GM21529 (cell line): ENCODE results near the gene FLII.
"Not testable (repeated sequence)": the region's sequence is repeated elsewhere in the genome, so short reads cannot be mapped to it uniquely, and the experiment has no call there.

Experiments
- ATAC-seq: cut with Tn5 transposase; IDR thresholded peaks from one replicate; pipeline ENCODE4 v1.9.1; 2021; ENCODE audit not compliant: unreplicated experiment

FLII gene

DNA sequence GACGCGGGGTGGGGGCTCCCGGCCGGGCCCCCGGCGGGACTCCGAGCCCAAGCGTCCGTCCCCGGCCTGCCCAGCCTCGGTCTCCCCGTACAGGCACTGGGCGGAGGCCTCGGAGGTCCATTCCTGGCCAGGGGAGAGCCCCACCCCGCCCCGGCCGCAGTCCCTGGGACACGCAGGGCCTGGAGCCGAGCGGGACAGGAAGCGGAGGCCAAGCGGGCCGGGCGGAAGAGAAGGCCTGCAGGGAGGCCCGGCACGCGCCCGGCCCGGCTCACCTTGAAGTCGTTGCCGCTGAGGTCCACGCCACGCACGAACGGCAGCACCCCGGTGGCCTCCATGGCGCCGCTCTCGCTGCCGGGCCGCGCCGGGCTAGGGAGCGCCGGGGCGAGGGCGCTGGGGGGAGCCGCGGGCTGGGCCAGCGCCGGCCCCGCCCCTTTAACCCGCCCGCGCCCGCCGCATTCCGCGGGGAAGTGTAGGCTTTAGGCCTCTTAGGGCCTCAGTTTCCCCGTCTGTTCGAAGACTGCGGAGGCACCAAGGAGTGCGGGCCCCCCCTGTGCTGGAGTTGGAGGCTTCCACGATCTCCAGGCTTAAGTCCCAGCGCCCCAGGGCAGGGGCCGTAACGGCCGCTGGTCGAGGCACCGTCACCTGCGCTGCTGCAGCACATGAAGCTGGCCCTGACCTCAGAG, at the start of gene FLII:
TSS of gene FLII (minus strand) at position 383 of the 683 bp plus-strand sequence. CDS start at position 335, 48 bp downstream.
- ATAC-seq, result no peak

DNA sequence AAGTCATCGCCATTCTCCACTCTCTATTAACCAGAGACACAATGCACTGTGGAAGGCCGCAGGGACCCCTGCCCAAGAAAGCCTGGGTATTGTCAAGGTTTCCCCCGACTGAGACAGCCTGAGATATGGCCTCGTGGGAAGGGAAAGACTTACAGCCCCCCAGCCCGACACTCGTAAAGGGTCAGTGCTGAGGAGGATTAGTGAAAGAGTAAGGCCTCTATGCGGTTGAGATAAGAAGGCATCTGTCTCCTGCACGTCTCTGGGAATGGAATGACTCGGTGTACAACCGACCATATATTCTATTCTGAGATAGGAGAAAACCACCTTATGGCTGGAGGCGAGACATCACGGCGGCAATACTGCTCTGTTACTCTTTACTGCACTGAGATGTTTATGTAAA, 44.7 kb upstream of the FLII start:
- not testable (repeated sequence) for ATAC-seq

- no peak for ATAC-seq
Measured at GRCh38 chr17:18300725-18301480, 42.4 kb upstream of the FLII start.

- ATAC-seq, result not testable (repeated sequence)
Measured at GRCh38 chr17:18298061-18298460, 39.5 kb upstream of the FLII start.

DNA sequence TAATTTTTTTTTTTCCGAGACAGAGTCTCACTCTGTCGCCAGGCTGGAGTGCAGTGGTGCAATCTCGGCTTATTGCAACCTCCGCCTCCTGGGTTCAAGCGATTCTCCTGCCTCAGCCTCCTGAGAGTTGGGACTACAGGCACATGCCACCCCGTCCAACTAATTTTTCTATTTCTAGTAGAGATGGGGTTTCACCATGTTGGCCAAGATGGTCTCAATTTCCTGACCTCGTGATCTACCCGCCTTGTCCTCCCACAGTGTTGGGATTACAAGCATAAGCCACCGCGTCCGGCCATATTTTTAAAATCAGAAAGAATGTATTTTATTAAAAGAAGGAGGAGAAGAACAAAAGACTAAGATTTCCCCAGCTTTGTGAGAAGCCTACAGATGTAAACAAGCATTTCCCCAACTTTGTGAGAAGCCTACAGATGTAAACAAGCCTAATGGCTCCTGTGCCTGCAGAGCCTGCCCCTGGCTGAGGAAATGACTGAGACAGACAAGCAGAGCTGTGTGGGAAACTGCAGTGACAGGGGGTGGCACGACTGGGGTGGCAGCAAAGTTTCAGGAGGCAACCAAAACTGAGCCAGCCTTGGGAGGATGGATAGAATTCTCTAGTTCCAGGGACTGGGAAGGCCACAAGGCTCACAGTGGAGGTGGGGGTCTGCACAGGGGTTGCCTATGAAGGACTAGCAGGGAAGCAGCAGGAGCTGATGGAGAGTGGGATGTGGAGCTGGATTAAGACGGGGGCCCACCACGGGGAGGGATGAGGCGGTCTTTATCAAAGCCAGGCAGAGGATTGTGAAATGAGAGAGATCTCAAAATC, 33.4 kb upstream of the FLII start:
- no peak for ATAC-seq

GRCh38 chr17:18285296-18285695, 26.8 kb upstream of the FLII start:
- no peak for ATAC-seq

DNA sequence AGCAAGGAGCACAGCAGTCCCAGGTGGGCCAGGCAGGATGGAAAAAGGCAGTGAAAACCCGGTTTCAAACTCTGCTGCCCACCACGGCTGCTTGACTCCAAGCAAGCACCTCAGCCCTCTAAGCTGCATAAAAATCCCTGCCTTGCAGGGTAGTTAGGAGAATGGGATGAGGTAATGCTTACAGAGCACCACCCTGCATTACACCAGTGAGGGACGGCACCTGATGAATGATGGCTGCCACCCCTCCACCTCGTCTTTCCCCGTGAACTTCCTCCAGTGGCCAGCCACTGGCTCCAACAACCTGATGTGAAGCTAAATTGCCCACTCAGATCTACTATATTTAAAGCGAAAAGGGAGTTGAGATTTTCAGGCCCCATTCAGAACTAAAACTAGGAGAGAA, 23.2 kb upstream of the FLII start:
- ATAC-seq, result no peak

- ATAC-seq, result no peak
Measured at GRCh38 chr17:18280766-18281371, 22.3 kb upstream of the FLII start.

GRCh38 chr17:18280249-18280648, 21.7 kb upstream of the FLII start:
- ATAC-seq, result no peak

DNA sequence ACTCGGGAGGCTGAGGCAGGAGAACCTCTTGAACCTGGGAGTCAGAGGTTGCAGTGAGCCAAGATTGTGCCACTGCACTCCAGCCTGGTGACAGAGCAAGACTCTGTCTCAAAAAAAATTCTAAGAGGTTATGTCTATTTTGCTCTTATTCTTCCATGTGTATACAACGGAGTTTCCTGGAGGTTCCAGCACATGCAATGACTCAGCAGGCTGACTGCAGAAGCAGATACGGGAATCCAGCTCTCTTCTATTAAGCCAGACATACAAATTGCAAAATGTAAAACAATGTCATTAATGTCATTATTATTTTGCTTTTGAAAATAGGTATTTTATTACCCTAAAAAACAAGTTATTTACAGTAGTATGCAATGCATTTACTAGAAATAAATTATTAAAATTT, 20.3 kb upstream of the FLII start:
- no peak for ATAC-seq

- no peak for ATAC-seq
Measured at GRCh38 chr17:18277076-18277475, 18.5 kb upstream of the FLII start.

DNA sequence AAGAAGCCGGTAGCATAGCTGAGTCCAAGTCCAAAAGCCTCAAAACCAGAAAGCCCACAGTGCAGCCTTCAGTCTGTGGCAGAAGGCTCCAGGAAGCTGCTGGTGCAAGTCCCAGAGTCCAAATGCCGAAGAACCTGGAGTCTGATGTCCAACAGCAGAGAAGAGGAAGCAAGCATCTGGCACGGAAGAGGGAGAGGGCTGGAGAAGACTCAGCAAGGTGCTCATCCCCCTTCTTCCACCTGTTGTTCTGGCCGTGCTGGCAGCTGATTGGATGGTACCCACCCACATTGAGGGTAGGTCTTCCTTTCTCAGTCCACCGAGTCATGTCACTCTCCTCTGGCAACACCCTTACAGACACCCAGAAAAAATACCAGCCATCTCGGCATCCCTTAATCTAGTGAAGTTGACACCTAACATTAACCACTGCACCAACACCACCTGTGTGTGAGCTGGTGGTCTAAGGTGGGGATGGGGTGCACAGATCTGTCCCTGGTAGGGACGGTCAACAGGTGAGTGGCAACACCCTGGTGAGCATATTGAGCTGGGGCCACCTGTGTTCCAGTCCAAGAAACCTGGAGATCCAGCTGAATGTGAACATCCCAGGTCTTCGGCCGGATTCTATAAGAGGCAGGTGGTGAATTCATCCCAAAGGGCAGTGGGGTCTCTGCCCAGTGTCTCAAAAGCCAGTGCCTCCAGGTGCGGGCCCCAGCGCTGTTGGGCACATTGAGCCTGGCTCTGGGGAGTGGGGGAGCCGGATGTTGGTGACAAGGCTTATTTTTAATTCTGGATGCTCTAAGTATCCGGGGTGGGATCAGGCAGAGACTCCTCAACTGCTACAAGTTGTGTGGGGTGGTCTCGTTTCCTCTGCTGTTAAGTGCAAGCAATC, 11.8 kb upstream of the FLII start:
- no peak for ATAC-seq

DNA sequence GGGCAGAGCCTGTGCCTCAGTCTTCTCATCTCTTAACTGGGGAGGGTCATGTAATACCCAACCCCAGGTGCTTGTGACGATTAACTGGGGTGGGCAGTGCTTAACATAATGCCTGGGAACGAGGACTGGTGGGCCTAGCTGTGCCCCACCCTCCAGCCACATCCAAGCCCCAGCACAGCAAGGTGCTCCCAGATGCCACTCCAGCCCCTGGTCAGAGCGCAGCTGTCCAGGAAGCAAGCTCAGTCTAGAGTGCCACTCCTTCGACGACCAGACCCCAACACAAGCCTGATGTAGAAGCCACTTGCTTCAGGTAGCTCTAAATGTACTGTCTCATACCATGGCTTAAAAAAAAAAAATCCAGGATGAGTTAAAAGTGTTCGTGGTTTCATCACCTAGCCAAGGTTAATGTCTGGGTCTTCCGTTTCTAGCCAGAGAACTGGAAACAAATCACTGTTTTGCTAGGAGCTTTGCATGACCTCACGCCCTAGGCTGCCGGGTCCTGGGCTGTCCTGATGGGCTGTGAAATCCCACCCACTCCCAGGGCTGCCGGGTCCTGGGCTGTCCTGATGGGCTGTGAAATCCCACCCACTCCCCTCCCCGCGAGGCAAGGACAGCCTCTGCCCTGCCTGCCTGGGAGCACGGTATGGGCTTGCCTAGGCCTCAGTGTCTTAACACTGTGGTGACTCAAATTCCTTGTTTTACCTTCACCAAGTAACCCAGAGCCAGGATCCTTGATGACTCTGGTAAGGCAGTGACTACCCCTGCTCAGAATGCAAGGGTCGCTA, 9.6 kb upstream of the FLII start:
- ATAC-seq, result no peak

- ATAC-seq, result no peak
Measured at GRCh38 chr17:18267366-18267765, 8.8 kb upstream of the FLII start.

GRCh38 chr17:18263885-18264682, 5.5 kb upstream of the FLII start:
- no peak for ATAC-seq

GRCh38 chr17:18262641-18263040, 4.1 kb upstream of the FLII start:
- no peak for ATAC-seq

DNA sequence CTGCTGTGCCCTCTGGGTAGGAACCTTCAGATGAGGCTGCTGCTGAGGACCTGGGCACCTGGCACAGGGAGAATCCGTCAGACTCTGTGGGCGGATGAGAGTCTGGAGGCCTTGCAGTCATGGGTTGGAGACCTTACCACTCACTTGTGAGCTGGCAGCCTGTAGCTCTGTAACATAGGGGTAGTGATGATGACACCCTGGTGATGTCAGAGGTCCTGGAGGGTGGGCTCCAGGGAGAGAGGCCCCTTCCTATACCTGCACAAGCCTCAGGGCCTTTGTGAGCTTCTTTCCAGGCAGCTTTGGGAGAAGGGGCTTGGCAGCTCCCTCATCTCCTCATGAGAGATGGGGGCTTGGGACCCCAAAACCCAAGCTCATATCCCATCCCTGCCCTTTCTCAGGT, 3.6 kb upstream of the FLII start:
- no peak for ATAC-seq

- no peak for ATAC-seq
Measured at GRCh38 chr17:18261659-18262058, 3.1 kb upstream of the FLII start.

DNA sequence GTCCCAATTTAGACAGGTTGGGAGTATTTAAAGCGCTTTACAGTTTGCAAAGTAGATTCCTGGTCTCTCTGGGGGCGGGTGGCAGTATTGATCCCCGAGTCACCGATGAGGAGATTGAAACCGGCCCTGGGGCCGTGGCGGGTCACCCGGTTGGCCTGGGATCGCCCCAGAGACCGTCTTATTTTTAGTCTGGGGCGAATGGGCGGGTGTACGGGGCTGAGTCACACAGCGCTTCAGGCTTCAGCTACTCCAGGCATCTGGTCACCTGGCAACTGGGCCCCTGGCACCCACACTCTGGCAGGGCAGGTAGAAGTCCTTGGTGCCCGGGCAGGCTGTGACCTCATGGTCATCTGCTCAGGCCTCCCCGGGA, 2.6 kb upstream of the FLII start:
- ATAC-seq, result no peak
